PC-9 (cell line): ENCODE data around the gene LRRC14B. TPM values are rescaled to one million over a fixed set of nuclear protein-coding genes. Genes with fewer than 3 reads are reported as not detected.

Experiments
- BruUV-seq: library from RNA; stranded (reverse); fragments of 400-500 nt; replicated peaks from 2 replicates; lab custom pipeline; 2021; lab: Mats Ljungman, UMichigan
- CTCF ChIA-PET: fragments of 300-600 bp; sonication (Branson Sonifier 250); formaldehyde crosslinking; loops from one replicate; lab custom pipeline; 2022; ENCODE audit warnings: antibody characterized with exemption; lab: Charles Lee
- POLR2A ChIA-PET: fragments of 300-600 bp; sonication (Branson Sonifier 250); formaldehyde crosslinking; loops from one replicate; lab custom pipeline; 2022; ENCODE audit warnings: antibody characterized with exemption; ENCODE audit not compliant: unreplicated experiment; lab: Charles Lee
- DNase-seq, 2 experiments: peaks; one replicate each; pipeline versions ENCODE4 v3.0.0 to v3.0.0-alpha.2; 2015 to 2022; ENCODE audit warnings: mixed read lengths in 1 of 2
- H2AFZ ChIP-seq: fragments of 200-600 bp; sonication (generic); 2 replicates; pipeline ENCODE4 v1.8.1; 2017; ENCODE audit warnings: antibody characterized with exemption
- H3F3A ChIP-seq: fragments of 200-600 bp; sonication (generic); 2 replicates; pipeline ENCODE4 v1.8.1; 2017; ENCODE audit warnings: antibody characterized with exemption, mild to moderate bottlenecking, low read depth; ENCODE audit not compliant: insufficient read depth
- H3K27ac ChIP-seq: fragments of 200-600 bp; sonication (generic); 2 replicates; pipeline ENCODE4 v1.6.1; 2016; ENCODE audit warnings: mixed run types
- H3K27me3 ChIP-seq: fragments of 200-600 bp; sonication (generic); 2 replicates; pipeline ENCODE4 v1.6.1; 2016; ENCODE audit warnings: low read depth, mixed run types; ENCODE audit not compliant: insufficient read depth
- H3K36me3 ChIP-seq: fragments of 200-600 bp; sonication (generic); 2 replicates; pipeline ENCODE4 v1.6.1; 2016; ENCODE audit warnings: low read depth, mixed run types
- H3K4me1 ChIP-seq: fragments of 200-600 bp; sonication (generic); replicated peaks from 2 replicates; pipeline ENCODE4 v1.6.1; 2016; ENCODE audit warnings: mixed run types; ENCODE audit not compliant: insufficient read depth
- H3K4me2 ChIP-seq: fragments of 200-600 bp; sonication (generic); 2 replicates; pipeline ENCODE4 v1.6.1; 2017; ENCODE audit warnings: mixed run types
- H3K4me3 ChIP-seq: fragments of 200-600 bp; sonication (generic); 2 replicates; pipeline ENCODE4 v1.6.1; 2016; ENCODE audit warnings: mixed run types
- H3K79me2 ChIP-seq: fragments of 200-600 bp; sonication (generic); 2 replicates; pipeline ENCODE4 v1.6.1; 2017; ENCODE audit warnings: low read depth, mixed run types
- H3K9me2 ChIP-seq: fragments of 200-600 bp; sonication (generic); 2 replicates; pipeline ENCODE4 v1.8.1; 2017; ENCODE audit warnings: mild to moderate bottlenecking; ENCODE audit not compliant: insufficient read depth
- H3K9me3 ChIP-seq: fragments of 200-600 bp; sonication (generic); 2 replicates; pipeline ENCODE4 v1.8.1; 2016; ENCODE audit warnings: low read depth; ENCODE audit not compliant: insufficient read depth
- H4K20me1 ChIP-seq: fragments of 200-600 bp; sonication (generic); 2 replicates; pipeline ENCODE4 v1.8.1; 2017; ENCODE audit not compliant: insufficient read depth
- EZH2 ChIP-seq: fragments of 200-600 bp; sonication (generic); IDR thresholded peaks from 2 replicates; pipeline ENCODE4 v1.8.0; 2017; ENCODE audit warnings: antibody characterized with exemption, low read depth
- intact Hi-C: fragments of 100-400 bp; cut with micrococcal nuclease; formaldehyde crosslinking; loops from one replicate; pipeline ENCODE4 v1.10.0; 2022; ENCODE audit not compliant: unreplicated experiment
- total RNA-seq: library from RNA; stranded (reverse); gene quantifications from 2 replicates; pipeline ENCODE4 v1.2.3, GENCODE V29; 2021
- TF ChIP-seq, protein P1 (sequence below): fragments of 200-600 bp; sonication (generic); conservative IDR thresholded peaks from 2 replicates; pipeline ENCODE4 v1.6.1; 2017; ENCODE audit warnings: mixed run types, antibody characterized with exemption, mild to moderate bottlenecking, moderate library complexity

Gene LRRC14B
- total RNA-seq, 1 experiment from 2014 or later = not detected

DNA sequence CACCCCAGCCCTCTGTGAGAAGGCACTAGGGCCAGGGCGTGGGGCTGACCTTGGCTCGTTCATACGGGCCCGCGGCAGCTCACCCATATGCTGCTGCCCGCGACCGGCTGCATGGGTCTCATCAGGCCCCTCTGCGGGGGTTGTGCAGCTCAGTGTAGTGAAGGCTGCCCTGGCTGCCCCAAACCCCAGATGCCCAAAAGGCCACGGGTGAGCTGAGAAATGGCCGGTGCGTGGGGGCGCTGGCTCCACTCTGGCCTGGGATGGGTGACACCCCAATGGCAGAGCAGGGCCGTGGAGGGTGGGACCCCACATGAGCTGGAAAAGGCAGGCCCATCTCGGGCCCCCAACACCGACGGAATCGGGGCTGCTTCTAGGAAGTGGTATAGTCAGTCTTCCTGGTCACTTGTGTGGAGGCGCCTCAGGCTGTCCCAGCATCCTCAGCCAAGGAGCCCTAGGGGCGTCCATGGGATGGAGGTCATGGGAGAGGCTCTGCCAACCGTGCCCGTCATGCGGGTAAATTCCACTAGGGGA, 19.4 kb upstream of the LRRC14B start:
- no peak for DNase-seq
- Histone ChIP-seq H3K79me2 (no peaks in the 10 kb centered on the region), H3K9me2 (no peaks in the 10 kb centered on the region), H2AFZ (no peak overlapping the region), H4K20me1 (0 out of 2 replicates have a peak, but pooled peaks cover 8% of the 10 kb centered on the region), H3F3A (no peaks in the 10 kb centered on the region), H3K27ac (no peak overlapping the region), H3K9me3 (no peaks in the 10 kb centered on the region), H3K4me1 (no peaks in the 10 kb centered on the region), H3K4me2 (no peak overlapping the region), H3K4me3 (no peak overlapping the region), H3K36me3 (no peaks in the 10 kb centered on the region), H3K27me3 (peaks cover 83% of the 10 kb centered on the region)
- intact Hi-C loops = no loop called here
- BruUV-seq = no TSS peak
- TF ChIP-seq, protein P1, sequence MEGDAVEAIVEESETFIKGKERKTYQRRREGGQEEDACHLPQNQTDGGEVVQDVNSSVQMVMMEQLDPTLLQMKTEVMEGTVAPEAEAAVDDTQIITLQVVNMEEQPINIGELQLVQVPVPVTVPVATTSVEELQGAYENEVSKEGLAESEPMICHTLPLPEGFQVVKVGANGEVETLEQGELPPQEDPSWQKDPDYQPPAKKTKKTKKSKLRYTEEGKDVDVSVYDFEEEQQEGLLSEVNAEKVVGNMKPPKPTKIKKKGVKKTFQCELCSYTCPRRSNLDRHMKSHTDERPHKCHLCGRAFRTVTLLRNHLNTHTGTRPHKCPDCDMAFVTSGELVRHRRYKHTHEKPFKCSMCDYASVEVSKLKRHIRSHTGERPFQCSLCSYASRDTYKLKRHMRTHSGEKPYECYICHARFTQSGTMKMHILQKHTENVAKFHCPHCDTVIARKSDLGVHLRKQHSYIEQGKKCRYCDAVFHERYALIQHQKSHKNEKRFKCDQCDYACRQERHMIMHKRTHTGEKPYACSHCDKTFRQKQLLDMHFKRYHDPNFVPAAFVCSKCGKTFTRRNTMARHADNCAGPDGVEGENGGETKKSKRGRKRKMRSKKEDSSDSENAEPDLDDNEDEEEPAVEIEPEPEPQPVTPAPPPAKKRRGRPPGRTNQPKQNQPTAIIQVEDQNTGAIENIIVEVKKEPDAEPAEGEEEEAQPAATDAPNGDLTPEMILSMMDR = no peak
- TF ChIP-seq EZH2 = no peak
- ChIA-PET POLR2A (no interaction called here), CTCF (no interaction called here)

DNA sequence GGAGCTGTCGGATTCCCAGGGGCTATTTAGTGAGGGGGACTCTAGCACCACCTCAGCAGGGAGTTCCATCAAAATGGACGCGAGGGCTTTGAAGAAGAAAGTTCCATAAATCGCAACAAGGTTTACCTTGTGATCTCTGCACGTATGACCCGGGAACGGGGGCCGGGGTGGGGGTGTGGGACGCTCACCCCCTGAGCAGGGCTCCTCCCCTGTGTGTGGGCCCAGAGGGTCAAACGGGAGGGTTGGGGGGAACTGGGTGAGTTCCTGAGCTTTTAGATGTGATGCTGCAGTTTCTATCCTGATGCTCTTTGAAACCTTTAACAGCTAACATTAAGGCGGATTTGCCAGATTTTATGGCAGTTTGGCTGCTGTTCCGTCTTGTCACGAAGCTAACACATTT, 18.9 kb upstream of the LRRC14B start:
- Histone ChIP-seq H4K20me1 (0 out of 2 replicates have a peak, but pooled peaks cover 8% of the 10 kb centered on the region), H3K79me2 (no peaks in the 10 kb centered on the region), H3K36me3 (no peaks in the 10 kb centered on the region), H3K27ac (no peak overlapping the region), H3F3A (no peaks in the 10 kb centered on the region), H3K4me2 (no peak overlapping the region), H3K4me3 (no peak overlapping the region), H2AFZ (no peak overlapping the region), H3K9me3 (no peaks in the 10 kb centered on the region), H3K27me3 (peaks cover 88% of the 10 kb centered on the region), H3K9me2 (no peaks in the 10 kb centered on the region), H3K4me1 (no peaks in the 10 kb centered on the region)
- no TSS peak for BruUV-seq
- no peak for DNase-seq
- POLR2A ChIA-PET = no interaction called here
- CTCF ChIA-PET = no interaction called here
- intact Hi-C loops = no loop called here
- TF ChIP-seq, protein P1 = no peak
- TF ChIP-seq EZH2 = no peak

DNA sequence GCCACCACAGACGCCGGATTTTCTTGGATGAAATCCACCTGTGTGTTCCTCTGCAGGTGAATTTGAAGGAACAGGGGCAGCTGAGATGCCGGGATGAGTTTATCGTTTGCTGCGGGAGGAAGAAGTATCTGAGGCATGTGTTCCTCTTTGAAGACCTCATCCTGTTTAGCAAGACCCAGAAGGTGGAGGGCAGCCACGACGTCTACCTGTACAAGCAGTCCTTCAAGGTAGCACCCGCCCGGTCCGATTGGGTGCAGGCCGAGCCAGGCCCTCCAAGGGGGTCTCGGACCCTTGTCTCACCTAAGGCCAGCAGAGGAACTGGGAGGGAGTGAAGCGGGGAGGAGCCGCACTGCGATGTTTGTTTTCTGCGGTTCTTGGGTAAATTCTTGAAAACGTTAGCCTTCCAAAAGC, 18.4 kb upstream of the LRRC14B start:
- peaks cover 92% of the 10 kb centered on the region for H3K27me3 ChIP-seq
- H2AFZ ChIP-seq = no peak overlapping the region
- TF ChIP-seq, protein P1 = no peak
- no peak for TF ChIP-seq EZH2
- POLR2A ChIA-PET = no interaction called here
- H4K20me1 ChIP-seq = 0 out of 2 replicates have a peak, but pooled peaks cover 8% of the 10 kb centered on the region
- no peak overlapping the region for H3K27ac ChIP-seq
- intact Hi-C loops = no loop called here
- no peaks in the 10 kb centered on the region for H3K9me3 ChIP-seq
- no peaks in the 10 kb centered on the region for H3K4me1 ChIP-seq
- H3K36me3 ChIP-seq = no peaks in the 10 kb centered on the region
- H3K9me2 ChIP-seq = no peaks in the 10 kb centered on the region
- CTCF ChIA-PET = no interaction called here
- BruUV-seq = no TSS peak
- H3K4me3 ChIP-seq = no peak overlapping the region
- H3F3A ChIP-seq = no peaks in the 10 kb centered on the region
- H3K4me2 ChIP-seq = no peak overlapping the region
- no peak for DNase-seq
- no peaks in the 10 kb centered on the region for H3K79me2 ChIP-seq
